Naive thymus-derived CD8-positive, alpha-beta T cell (primary cell): ENCODE measurements around the gene CFAP97. TPM values are rescaled to one million over a fixed set of nuclear protein-coding genes. Genes with fewer than 3 reads are reported as not detected.
"Not testable (repeated sequence)": the region's sequence is repeated elsewhere in the genome, so short reads cannot be mapped to it uniquely, and the experiment has no call there.

Source experiments
- ATAC-seq, 2 donors: fragments of 150-1000 bp; cut with Tn5 transposase in 1 of 2; sonication (Bioruptor Pico), chemical (Tn5 transposase) in 1 of 2; 1 replicate in 1 of 2; 2 replicates in 1 of 2; pipeline ENCODE4 v1.10.0; 2021; ENCODE audit warnings: mild to moderate bottlenecking in 2 of 2, moderate library complexity in 2 of 2
- POLR2A ChIA-PET: fragments of 350-600 bp; sonication (Branson Sonifier 250); formaldehyde crosslinking; loops from one replicate; lab custom pipeline; 2021; ENCODE audit warnings: antibody characterized with exemption; lab: Charles Lee
- DNase-seq, 10 donors: peaks; one replicate each; pipeline versions ENCODE4 v3.0.0 to v3.0.0-alpha.2; 2020 to 2022
- H3K27ac Mint-ChIP-seq, 10 donors: one replicate each; pipeline ENCODE4 v1.8.0; 2020 to 2022; ENCODE audit warnings: mild to moderate bottlenecking in 10 of 10, mixed read lengths in 10 of 10, moderate library complexity in 4 of 10, inconsistent platforms in 1 of 10
- H3K27me3 Mint-ChIP-seq, 5 donors: one replicate each; pipeline ENCODE4 v1.8.0; 2021 to 2022; ENCODE audit warnings: mixed read lengths in 5 of 5
- H3K36me3 Mint-ChIP-seq, 3 donors: one replicate each; pipeline ENCODE4 v1.8.0; 2020 to 2022; ENCODE audit warnings: mixed read lengths in 3 of 3, mild to moderate bottlenecking in 2 of 3, inconsistent platforms in 1 of 3
- H3K4me1 Mint-ChIP-seq, 4 donors: one replicate each; pipeline ENCODE4 v1.8.0; 2021 to 2022; ENCODE audit warnings: mixed read lengths in 4 of 4
- H3K4me3 Mint-ChIP-seq, 10 donors: one replicate each; pipeline ENCODE4 v1.8.0; 2020 to 2022; ENCODE audit warnings: mild to moderate bottlenecking in 10 of 10, mixed read lengths in 10 of 10, moderate library complexity in 6 of 10, inconsistent platforms in 1 of 10
- H3K9me3 Mint-ChIP-seq, 9 donors: one replicate each; pipeline ENCODE4 v1.8.0; 2020 to 2022; ENCODE audit warnings: mixed read lengths in 9 of 9, mild to moderate bottlenecking in 3 of 9, inconsistent platforms in 1 of 9, moderate library complexity in 1 of 9
- polyA plus RNA-seq, 3 donors: library from polyadenylated mRNA; unstranded; fragments of 300-500 nt; fragmentation: Illumina TruSeq; gene quantifications; one replicate each; pipeline ENCODE4 v1.2.3, GENCODE V29; 2021
- total RNA-seq, 8 experiments: library from RNA in 2 of 8; stranded (reverse) in 2 of 8; gene quantifications; one replicate each; pipeline ENCODE4 v1.2.3 and lab custom pipeline; 2021 to 2026

Gene CFAP97
- 10 to 100 TPM; 37.2 to 38.3 TPM for total RNA-seq
- 10 to 100 TPM; 65.1 to 73.0 (median 71.0) TPM for polyA plus RNA-seq
- 67.9 to 146 (median 81.2) reads per million in 6 experiments for total RNA-seq (lab: John Stamatoyannopoulos, UW)

DNA sequence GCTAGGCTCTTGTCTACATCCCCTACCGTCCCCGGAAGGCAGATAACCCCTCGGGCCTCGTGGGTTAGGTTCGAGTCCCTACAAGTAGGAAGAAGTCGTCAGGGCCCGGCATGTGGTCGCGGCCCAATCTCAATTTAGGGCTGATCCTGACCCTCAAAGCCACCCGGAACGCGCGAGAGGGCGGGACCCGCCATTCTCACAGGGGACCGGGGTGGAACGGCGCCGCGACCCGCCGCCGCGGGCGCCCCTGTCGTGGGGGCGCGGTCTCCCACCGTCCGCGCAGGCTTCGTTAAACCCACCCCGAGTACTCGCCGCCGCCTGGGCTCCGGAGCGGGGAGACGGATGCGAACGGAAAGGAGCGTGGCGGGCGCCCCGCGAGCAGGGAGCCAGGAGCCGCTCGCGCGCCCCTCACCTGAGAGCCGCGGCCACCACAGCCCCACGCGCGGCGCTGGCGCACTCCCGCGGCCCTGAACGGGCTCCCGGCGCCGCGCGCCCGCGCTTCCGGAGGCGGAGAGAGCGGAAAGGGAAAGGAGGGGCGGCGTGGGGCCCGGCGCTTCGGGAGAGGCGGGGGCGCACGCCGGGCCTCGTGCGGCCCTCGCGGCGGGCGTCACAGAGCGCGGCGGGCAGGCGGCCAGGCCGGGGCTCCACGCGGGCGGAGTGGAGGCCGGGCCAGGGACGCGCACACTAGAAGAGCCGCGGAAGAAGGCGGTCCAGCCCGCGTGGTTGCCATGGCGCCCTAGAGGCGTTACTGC is at the start of gene CFAP97:
TSS of gene CFAP97 (minus strand) at position 515 of the 752 bp plus-strand sequence. CDS start 12,804 bp downstream, outside the sequence.
- peaks cover 23 to 51% (median 43%) of the 10 kb centered on the region in 4 donors for H3K4me1 Mint-ChIP-seq
- H3K4me3 Mint-ChIP-seq: peak within 1 kb of the TSS; percentile 90 to 97 (median 96)
- POLR2A ChIA-PET: interaction anchor here (1.5 kb wide), 1 partner anchor 193 kb away, joined by 5 read pairs; the partner anchor contains the start of genes ANKRD37 and LRP2BP
- ATAC-seq: peak; percentile 82 to 84
- peak within 1 kb of the TSS; percentile 95 to 99 (median 97) for H3K27ac Mint-ChIP-seq
- H3K9me3 Mint-ChIP-seq: no peaks in the 10 kb centered on the region
- H3K27me3 Mint-ChIP-seq: no peaks in the 10 kb centered on the region
- H3K36me3 Mint-ChIP-seq: peaks cover 0 to 19% (median 0%) of the 10 kb centered on the region in 3 donors
- peak; percentile 72 to 91 (median 81) for DNase-seq

- peak overlapping the region in 1 of 10 donors; percentile 44 for H3K27ac Mint-ChIP-seq
- peaks cover 3 to 33% (median 7%) of the 10 kb centered on the region in 3 donors for H3K36me3 Mint-ChIP-seq
- no peaks in the 10 kb centered on the region for H3K9me3 Mint-ChIP-seq
- DNase-seq: no peak
- no peak overlapping the region for H3K4me3 Mint-ChIP-seq
- H3K4me1 Mint-ChIP-seq: peaks cover 5 to 28% (median 13%) of the 10 kb centered on the region in 4 donors
- ATAC-seq: no peak
- POLR2A ChIA-PET: no interaction called here
- H3K27me3 Mint-ChIP-seq: no peaks in the 10 kb centered on the region
Measured at GRCh38 chr4:185249105-185249504, 45.3 kb upstream of the CFAP97 start.

GRCh38 chr4:185248393-185249039 is 44.7 kb upstream of the CFAP97 start:
- ATAC-seq: no peak
- Mint-ChIP-seq H3K27ac (peak overlapping the region in 1 of 10 donors; percentile 44), H3K4me3 (no peak overlapping the region), H3K27me3 (no peaks in the 10 kb centered on the region), H3K36me3 (peaks cover 3 to 31% (median 7%) of the 10 kb centered on the region in 3 donors), H3K4me1 (peaks cover 5 to 22% (median 11%) of the 10 kb centered on the region in 4 donors), H3K9me3 (no peaks in the 10 kb centered on the region)
- POLR2A ChIA-PET: no interaction called here
- DNase-seq: no peak

DNA sequence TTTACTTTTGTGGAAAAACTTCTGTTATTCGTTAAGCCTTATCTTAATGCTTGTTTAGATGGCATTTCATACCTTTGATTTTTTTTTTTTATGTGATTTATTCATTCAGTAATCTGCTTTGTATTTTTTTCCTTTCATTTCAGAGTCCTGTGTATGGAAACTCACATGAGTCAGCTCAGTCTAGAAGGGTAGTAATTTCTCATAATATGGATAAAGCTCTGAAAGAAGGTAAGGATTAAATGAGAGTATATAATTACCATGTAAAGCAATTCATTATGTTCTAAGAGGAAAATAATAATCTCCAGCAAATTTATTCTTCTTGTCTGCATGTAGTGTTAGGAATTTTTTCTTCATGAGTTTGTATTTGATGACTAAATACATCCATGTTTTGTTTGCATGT is 43.4 kb upstream of the CFAP97 start:
- POLR2A ChIA-PET: no interaction called here
- Mint-ChIP-seq H3K27me3 (no peaks in the 10 kb centered on the region), H3K36me3 (peaks cover 3 to 22% (median 7%) of the 10 kb centered on the region in 3 donors), H3K4me3 (no peak overlapping the region), H3K9me3 (no peaks in the 10 kb centered on the region), H3K4me1 (peaks cover 6 to 13% (median 11%) of the 10 kb centered on the region in 4 donors), H3K27ac (peak overlapping the region in 1 of 10 donors; percentile 10)
- DNase-seq: no peak
- no peak for ATAC-seq

GRCh38 chr4:185246453-185246852 is 42.7 kb upstream of the CFAP97 start:
- ATAC-seq: no peak
- no peak overlapping the region for H3K4me3 Mint-ChIP-seq
- POLR2A ChIA-PET: no interaction called here
- H3K36me3 Mint-ChIP-seq: peaks cover 3 to 22% (median 7%) of the 10 kb centered on the region in 3 donors
- H3K9me3 Mint-ChIP-seq: no peaks in the 10 kb centered on the region
- no peaks in the 10 kb centered on the region for H3K27me3 Mint-ChIP-seq
- H3K4me1 Mint-ChIP-seq: peaks cover 4 to 8% (median 5%) of the 10 kb centered on the region in 4 donors
- no peak overlapping the region for H3K27ac Mint-ChIP-seq
- no peak for DNase-seq

DNA sequence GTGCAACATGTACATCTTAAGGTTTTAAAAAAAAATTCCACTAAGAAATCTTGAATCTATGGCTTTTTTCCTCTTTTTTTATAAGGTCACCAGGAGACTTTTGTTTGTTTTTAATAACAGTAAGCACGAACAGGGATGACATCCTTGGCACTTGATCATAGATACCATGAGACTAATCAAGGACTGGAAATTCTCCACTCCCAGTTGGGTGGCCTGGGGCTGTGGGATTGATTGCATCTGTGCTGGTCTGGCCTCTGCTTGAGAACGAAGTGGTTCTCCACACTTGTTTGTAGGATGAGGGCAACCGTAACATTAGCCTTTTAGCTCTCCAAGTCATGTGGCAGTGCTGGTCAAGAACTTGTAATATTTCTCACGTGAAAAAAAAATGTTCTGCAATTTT is 41.0 kb upstream of the CFAP97 start:
- H3K36me3 Mint-ChIP-seq: peaks cover 3 to 16% (median 4%) of the 10 kb centered on the region in 3 donors
- POLR2A ChIA-PET: no interaction called here
- no peak overlapping the region for H3K4me3 Mint-ChIP-seq
- DNase-seq (no peak), ATAC-seq (no peak)
- no peak overlapping the region for H3K27ac Mint-ChIP-seq
- peaks cover 0 to 2% (median 0%) of the 10 kb centered on the region in 9 donors for H3K9me3 Mint-ChIP-seq
- H3K4me1 Mint-ChIP-seq: peaks cover 0 to 1% (median under 1%) of the 10 kb centered on the region in 4 donors
- H3K27me3 Mint-ChIP-seq: no peaks in the 10 kb centered on the region

DNA sequence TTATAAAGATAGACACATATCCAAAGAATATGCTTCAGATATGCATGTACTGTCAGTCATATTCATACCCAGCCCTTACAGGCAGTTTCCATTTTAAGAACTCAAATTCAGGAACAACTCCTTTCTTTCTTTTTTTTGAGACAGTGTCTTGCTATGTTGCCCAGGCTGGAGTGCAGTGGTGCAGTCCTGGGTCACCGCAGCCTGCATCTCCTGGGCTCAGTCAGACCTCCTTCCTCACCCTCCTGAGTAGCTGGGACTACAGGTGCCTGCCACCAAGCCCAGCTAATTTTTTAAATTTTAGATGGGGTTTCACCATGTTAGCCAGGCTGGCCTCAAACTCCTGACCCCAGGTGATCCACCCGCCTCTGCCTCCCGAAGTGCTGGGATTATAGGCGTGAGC is 40.1 kb upstream of the CFAP97 start:
- H3K27ac Mint-ChIP-seq: no peak overlapping the region
- peaks cover 3 to 9% (median 4%) of the 10 kb centered on the region in 3 donors for H3K36me3 Mint-ChIP-seq
- H3K4me1 Mint-ChIP-seq: peaks cover 0 to 1% (median under 1%) of the 10 kb centered on the region in 4 donors
- H3K4me3 Mint-ChIP-seq: no peak overlapping the region
- H3K9me3 Mint-ChIP-seq: peaks cover 0 to 2% (median 0%) of the 10 kb centered on the region in 9 donors
- no peak for DNase-seq
- no peak for ATAC-seq
- POLR2A ChIA-PET: no interaction called here
- H3K27me3 Mint-ChIP-seq: no peaks in the 10 kb centered on the region

GRCh38 chr4:185242749-185243533 is 39.1 kb upstream of the CFAP97 start:
- Mint-ChIP-seq H3K9me3 (peaks cover 0 to 8% (median 2%) of the 10 kb centered on the region in 9 donors), H3K4me1 (peaks cover 0 to 1% (median under 1%) of the 10 kb centered on the region in 4 donors), H3K27ac (peak overlapping the region in 1 of 10 donors; percentile 37), H3K4me3 (no peak overlapping the region), H3K36me3 (peaks cover 1 to 5% (median 4%) of the 10 kb centered on the region in 3 donors), H3K27me3 (no peaks in the 10 kb centered on the region)
- POLR2A ChIA-PET: no interaction called here
- no peak for ATAC-seq
- no peak for DNase-seq

GRCh38 chr4:185240486-185240885 is 36.7 kb upstream of the CFAP97 start:
- H3K4me3 Mint-ChIP-seq, POLR2A ChIA-PET, ATAC-seq, H3K36me3 Mint-ChIP-seq, H3K4me1 Mint-ChIP-seq, H3K9me3 Mint-ChIP-seq, DNase-seq, H3K27ac Mint-ChIP-seq, H3K27me3 Mint-ChIP-seq: not testable (repeated sequence)

DNA sequence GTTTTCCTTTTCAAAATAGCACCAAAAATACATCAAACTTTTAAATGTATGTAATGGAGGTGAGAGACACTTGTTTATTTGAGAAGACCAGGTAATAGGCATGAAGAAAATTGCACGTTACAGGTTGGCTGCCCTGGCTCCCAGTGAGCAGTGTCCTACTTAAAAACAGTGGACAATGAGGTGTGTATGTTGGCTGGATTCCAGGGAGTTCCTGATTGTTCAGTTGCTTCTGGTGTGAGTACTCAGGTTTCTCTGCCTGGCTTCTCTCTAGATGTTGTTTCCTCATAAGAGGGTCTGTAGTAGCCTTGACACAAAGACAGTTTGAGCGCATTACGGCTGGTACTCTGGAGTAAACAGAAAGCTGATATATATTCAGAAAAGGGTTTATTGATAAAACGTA is 35.0 kb upstream of the CFAP97 start:
- ATAC-seq (no peak), DNase-seq (no peak)
- Mint-ChIP-seq H3K36me3 (peaks cover 0 to 5% (median 2%) of the 10 kb centered on the region in 3 donors), H3K9me3 (peaks cover 0 to 8% (median 2%) of the 10 kb centered on the region in 9 donors), H3K27me3 (no peaks in the 10 kb centered on the region), H3K4me3 (no peak overlapping the region), H3K4me1 (peaks cover 0 to 4% (median 2%) of the 10 kb centered on the region in 4 donors), H3K27ac (no peak overlapping the region)
- POLR2A ChIA-PET: no interaction called here

DNA sequence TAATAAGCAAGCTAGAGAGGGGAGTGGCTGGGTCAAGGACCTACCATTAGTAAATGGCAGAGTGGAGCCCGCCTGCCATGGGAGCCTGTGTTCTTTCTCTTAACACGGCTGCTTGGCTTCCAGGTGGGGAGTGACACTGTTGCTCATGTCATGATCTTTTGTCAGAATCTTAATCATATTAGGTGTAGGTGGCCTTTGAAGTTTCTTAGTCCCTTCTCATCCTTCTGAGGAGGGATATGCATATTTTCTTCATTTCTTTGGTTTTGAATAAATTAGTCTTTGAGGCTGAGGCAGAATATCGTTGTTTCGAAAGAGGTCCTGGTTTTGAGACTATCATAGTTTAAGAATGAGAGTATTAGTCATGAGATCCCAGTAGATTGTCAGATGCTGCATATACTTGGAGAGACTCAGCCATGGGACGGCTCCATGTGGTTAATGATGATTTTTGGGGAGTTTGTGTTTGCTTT is 34.4 kb upstream of the CFAP97 start:
- no peaks in the 10 kb centered on the region for H3K27me3 Mint-ChIP-seq
- peaks cover 0 to 4% (median 1%) of the 10 kb centered on the region in 4 donors for H3K4me1 Mint-ChIP-seq
- peaks cover 0 to 8% (median 2%) of the 10 kb centered on the region in 9 donors for H3K9me3 Mint-ChIP-seq
- DNase-seq (no peak), ATAC-seq (no peak)
- peak overlapping the region in 1 of 10 donors; percentile 46 for H3K27ac Mint-ChIP-seq
- POLR2A ChIA-PET: no interaction called here
- no peak overlapping the region for H3K4me3 Mint-ChIP-seq
- H3K36me3 Mint-ChIP-seq: peaks cover 0 to 5% (median 2%) of the 10 kb centered on the region in 3 donors

DNA sequence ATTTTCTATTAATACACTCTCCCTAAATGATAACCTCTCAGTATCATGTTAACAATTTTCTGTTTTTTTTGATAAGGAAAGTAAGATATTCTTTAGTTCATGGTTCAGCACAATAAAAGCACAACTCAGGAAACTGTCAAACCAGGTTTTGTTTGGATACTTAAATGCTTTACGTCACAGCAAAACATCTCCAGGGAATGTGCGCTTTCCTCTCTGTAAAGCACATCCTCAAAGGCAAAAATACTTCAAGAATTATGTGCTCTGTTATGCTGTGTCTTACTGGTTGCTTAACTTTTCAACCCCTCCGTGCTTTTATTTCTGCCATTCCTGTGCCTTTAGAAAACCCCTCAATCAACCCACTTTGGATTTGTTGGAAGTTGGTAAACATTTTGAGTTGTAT is 33.4 kb upstream of the CFAP97 start:
- POLR2A ChIA-PET: no interaction called here
- Mint-ChIP-seq H3K27me3 (no peaks in the 10 kb centered on the region), H3K9me3 (peaks cover 0 to 8% (median 2%) of the 10 kb centered on the region in 9 donors), H3K4me1 (peaks cover 0 to 9% (median 3%) of the 10 kb centered on the region in 4 donors), H3K36me3 (peaks cover 0 to 5% (median 2%) of the 10 kb centered on the region in 3 donors), H3K27ac (no peak overlapping the region), H3K4me3 (no peak overlapping the region)
- no peak for ATAC-seq
- DNase-seq: no peak
